Measurements from ENCODE around the gene WDR54. TPM values are rescaled to one million over a fixed set of nuclear protein-coding genes. Genes with fewer than 3 reads are reported as not detected.

Gene WDR54
- total and polyA plus RNA-seq, 7 donors, result 0.52 to 2.4 (median 1.5) TPM

DNA sequence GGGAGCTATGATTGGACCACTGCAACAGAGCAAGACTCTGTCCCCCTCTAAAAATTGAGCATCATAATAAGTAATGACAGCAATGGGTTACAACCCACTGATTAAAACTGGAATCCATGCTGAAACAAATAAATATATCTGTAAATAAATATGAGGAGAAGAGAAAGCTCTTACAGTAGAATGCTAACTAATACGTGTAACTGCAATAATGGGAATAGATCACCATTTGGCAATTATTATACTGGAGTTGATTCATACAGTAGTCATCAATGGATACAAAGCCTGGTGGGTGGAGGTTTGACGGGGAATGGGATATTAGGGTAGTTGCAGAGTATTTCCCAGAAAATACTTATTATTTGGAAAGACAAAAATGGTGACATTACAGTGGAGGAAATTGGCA lies 27.2 kb downstream of the WDR54 start:
- Histone ChIP-seq H3K27me3 (ENCODE audit: insufficient read depth in 3 of 3, low read length in 2 of 3) (peaks cover 0 to 2% (median 0%) of the 10 kb centered on the region in 3 donors), H3K4me1 (no peaks in the 10 kb centered on the region), H3K9me3 (no peaks in the 10 kb centered on the region), H3K27ac (no peak overlapping the region), H3K4me3 (no peak overlapping the region), H3K36me3 (ENCODE audit: insufficient read depth in 1 of 2, low read depth in 1 of 2) (no peaks in the 10 kb centered on the region)
- intact Hi-C loops (cut with DNase I), result no loop called here
- TF ChIP-seq, protein P1, sequence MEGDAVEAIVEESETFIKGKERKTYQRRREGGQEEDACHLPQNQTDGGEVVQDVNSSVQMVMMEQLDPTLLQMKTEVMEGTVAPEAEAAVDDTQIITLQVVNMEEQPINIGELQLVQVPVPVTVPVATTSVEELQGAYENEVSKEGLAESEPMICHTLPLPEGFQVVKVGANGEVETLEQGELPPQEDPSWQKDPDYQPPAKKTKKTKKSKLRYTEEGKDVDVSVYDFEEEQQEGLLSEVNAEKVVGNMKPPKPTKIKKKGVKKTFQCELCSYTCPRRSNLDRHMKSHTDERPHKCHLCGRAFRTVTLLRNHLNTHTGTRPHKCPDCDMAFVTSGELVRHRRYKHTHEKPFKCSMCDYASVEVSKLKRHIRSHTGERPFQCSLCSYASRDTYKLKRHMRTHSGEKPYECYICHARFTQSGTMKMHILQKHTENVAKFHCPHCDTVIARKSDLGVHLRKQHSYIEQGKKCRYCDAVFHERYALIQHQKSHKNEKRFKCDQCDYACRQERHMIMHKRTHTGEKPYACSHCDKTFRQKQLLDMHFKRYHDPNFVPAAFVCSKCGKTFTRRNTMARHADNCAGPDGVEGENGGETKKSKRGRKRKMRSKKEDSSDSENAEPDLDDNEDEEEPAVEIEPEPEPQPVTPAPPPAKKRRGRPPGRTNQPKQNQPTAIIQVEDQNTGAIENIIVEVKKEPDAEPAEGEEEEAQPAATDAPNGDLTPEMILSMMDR (IDR thresholded peaks at IDR 0.05), result no peak
- WGBS, 3 donors, result 74 to 79% (median 74%) methylated on average over 2 of the region's 2 CpGs
- DNase-seq (no peak), ATAC-seq (no peak)

GRCh38 chr2:74450570-74451190 lies 29.1 kb downstream of the WDR54 start:
- WGBS, 3 donors, result 75 to 88% (median 77%) methylated on average over 3 of the region's 3 CpGs
- H3K27ac ChIP-seq, result no peak overlapping the region
- no peak overlapping the region for H3K4me3 ChIP-seq
- no peaks in the 10 kb centered on the region for H3K36me3 ChIP-seq (ENCODE audit: insufficient read depth in 1 of 2, low read depth in 1 of 2)
- DNase-seq, result no peak
- H3K9me3 ChIP-seq, result no peaks in the 10 kb centered on the region
- ATAC-seq, result no peak
- H3K27me3 ChIP-seq (ENCODE audit: insufficient read depth in 3 of 3, low read length in 2 of 3), result no peaks in the 10 kb centered on the region
- H3K4me1 ChIP-seq, result peaks cover 2% of the 10 kb centered on the region
- intact Hi-C loops (cut with DNase I), result no loop called here
- TF ChIP-seq, protein P1 (IDR thresholded peaks at IDR 0.05), result no peak

GRCh38 chr2:74454654-74455511 lies 33.4 kb downstream of the WDR54 start, which contains the start of gene INO80B:
Gene INO80B, plus strand, starts transcription at chr2:74455087. Its CDS starts 30 bp downstream, at chr2:74455117.
- TF ChIP-seq, protein P1 (IDR thresholded peaks at IDR 0.05), result no peak
- Histone ChIP-seq H3K4me1 (peaks cover 26% of the 10 kb centered on the region), H3K4me3 (peak within 1 kb of the TSS; percentile 86), H3K27ac (peak within 1 kb of the TSS; percentile 81), H3K36me3 (ENCODE audit: insufficient read depth in 1 of 2, low read depth in 1 of 2) (peaks cover 0 to 11% of the 10 kb centered on the region in 2 donors), H3K9me3 (no peaks in the 10 kb centered on the region), H3K27me3 (ENCODE audit: insufficient read depth in 3 of 3, low read length in 2 of 3) (no peaks in the 10 kb centered on the region)
- ATAC-seq, result peak; percentile 73 to 80 (median 76)
- peak; percentile 93 to 96 for DNase-seq
- WGBS, 3 donors, result 1 to 2% (median 1%) methylated on average over 40 of the region's 40 CpGs
- intact Hi-C loops (cut with DNase I), result loop anchor here (1.0 to 2.0 kb wide), 3 partner anchors 28 to 76 kb away; partner anchors contain the start of genes TTC31 (in 2 of the 2) and CCDC142 (in 1 of the 2)

DNA sequence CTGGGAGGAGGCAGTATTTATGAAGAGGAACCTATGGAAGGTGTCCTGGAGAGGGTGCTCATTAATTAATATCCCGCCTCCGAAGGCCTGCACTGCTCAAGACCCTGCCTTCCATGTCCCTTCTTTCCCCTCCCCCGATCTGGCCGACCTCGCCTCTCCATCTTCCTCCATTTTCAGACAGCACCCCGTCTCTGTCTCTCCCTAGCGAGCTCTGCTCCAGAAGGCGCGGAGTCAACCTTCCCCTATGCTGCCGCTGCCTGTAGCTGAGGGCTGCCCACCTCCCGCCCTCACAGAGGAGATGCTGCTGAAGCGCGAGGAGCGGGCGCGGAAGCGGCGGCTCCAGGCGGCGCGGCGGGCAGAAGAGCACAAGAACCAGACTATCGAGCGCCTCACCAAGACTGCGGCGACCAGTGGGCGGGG lies 35.6 kb downstream of the WDR54 start:
- DNase-seq (no peak), ATAC-seq (no peak)
- Histone ChIP-seq H3K27ac (peak overlapping the region; percentile 87), H3K9me3 (no peaks in the 10 kb centered on the region), H3K36me3 (ENCODE audit: insufficient read depth in 1 of 2, low read depth in 1 of 2) (peaks cover 0 to 26% of the 10 kb centered on the region in 2 donors), H3K27me3 (ENCODE audit: insufficient read depth in 3 of 3, low read length in 2 of 3) (no peaks in the 10 kb centered on the region), H3K4me3 (peak overlapping the region; percentile 86), H3K4me1 (peaks cover 26% of the 10 kb centered on the region)
- WGBS, 3 donors, result 3 to 5% (median 4%) methylated on average over 24 to 27 of the region's 27 CpGs
- TF ChIP-seq, protein P1 (IDR thresholded peaks at IDR 0.05), result no peak
- intact Hi-C loops (cut with DNase I), result loop anchor here in 1 of 2 donors (2.0 kb wide), 1 partner anchor 720 kb away; the partner anchor contains the start of gene TPRKB
